ENCODE measurements around the gene TCERG1L. TPM values are rescaled to one million over a fixed set of nuclear protein-coding genes. Genes with fewer than 3 reads are reported as not detected.
"Not testable (repeated sequence)": the region's sequence is repeated elsewhere in the genome, so short reads cannot be mapped to it uniquely, and the experiment has no call there.

TCERG1L gene
- polyA plus RNA-seq, 3 donors = not detected

DNA sequence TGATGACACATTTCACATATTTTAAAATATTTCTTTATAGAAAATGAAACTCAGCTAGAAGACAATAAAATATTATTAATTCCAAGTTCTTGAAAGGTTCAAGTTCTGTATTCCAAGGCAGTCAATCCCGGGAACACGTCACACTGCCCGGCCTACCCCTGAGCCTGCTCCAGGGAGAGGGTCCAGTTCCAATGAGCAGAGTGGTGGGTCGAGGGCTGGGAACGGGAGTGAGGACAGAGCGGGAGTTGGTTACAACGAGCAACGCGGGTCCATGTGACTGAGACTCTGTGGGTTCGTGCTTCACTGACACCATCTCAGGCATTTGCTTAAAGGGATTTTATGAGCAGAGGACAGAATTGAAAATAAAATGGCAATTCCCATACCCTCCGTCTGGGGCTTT, 209.4 kb downstream of the TCERG1L start:
- Histone ChIP-seq H3K4me3 (replicated peaks in 1 of 3; ENCODE audit: low read depth in 2 of 3, low read length in 3 of 3) (no peak overlapping the region), H3K79me2 (ENCODE audit: insufficient read depth, low read length) (no peaks in the 10 kb centered on the region), H4K20me1 (ENCODE audit: insufficient read depth, low read length) (no peaks in the 10 kb centered on the region), H3K27me3 (ENCODE audit: control insufficient read depth in 2 of 2, insufficient read depth in 2 of 2, low read length in 2 of 2) (no peaks in the 10 kb centered on the region), H3K9me3 (replicated peaks in 1 of 2; ENCODE audit: control insufficient read depth in 1 of 2, insufficient read depth in 1 of 2, low read length in 2 of 2) (peaks cover 0 to 8% of the 10 kb centered on the region in 2 donors), H3K27ac (ENCODE audit: low read depth in 1 of 2, low read length in 2 of 2) (no peak overlapping the region), H2AFZ (ENCODE audit: insufficient read depth, low read depth, low read length, poor library complexity, severe bottlenecking) (no peak overlapping the region), H3K4me1 (ENCODE audit: control insufficient read depth in 1 of 2, insufficient read depth in 2 of 2, low read length in 2 of 2) (no peaks in the 10 kb centered on the region), H3K9ac (ENCODE audit: insufficient read depth, low read length, poor library complexity, severe bottlenecking) (no peak overlapping the region), H3K4me2 (replicated peaks; ENCODE audit: extremely low read depth, low read length, poor library complexity, severe bottlenecking) (no peak overlapping the region), H3K36me3 (replicated peaks in 1 of 2; ENCODE audit: control insufficient read depth in 1 of 2, insufficient read depth in 2 of 2, low read length in 2 of 2) (no peaks in the 10 kb centered on the region)
- TF ChIP-seq, protein P1, sequence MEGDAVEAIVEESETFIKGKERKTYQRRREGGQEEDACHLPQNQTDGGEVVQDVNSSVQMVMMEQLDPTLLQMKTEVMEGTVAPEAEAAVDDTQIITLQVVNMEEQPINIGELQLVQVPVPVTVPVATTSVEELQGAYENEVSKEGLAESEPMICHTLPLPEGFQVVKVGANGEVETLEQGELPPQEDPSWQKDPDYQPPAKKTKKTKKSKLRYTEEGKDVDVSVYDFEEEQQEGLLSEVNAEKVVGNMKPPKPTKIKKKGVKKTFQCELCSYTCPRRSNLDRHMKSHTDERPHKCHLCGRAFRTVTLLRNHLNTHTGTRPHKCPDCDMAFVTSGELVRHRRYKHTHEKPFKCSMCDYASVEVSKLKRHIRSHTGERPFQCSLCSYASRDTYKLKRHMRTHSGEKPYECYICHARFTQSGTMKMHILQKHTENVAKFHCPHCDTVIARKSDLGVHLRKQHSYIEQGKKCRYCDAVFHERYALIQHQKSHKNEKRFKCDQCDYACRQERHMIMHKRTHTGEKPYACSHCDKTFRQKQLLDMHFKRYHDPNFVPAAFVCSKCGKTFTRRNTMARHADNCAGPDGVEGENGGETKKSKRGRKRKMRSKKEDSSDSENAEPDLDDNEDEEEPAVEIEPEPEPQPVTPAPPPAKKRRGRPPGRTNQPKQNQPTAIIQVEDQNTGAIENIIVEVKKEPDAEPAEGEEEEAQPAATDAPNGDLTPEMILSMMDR (IDR thresholded peaks at IDR 0.05) = no peak
- Mint-ChIP-seq H3K36me3 (no peaks in the 10 kb centered on the region), H3K4me1 (no peaks in the 10 kb centered on the region), H3K9me3 (peaks cover 2 to 14% (median 10%) of the 10 kb centered on the region in 7 donors), H3K27me3 (ENCODE audit: low read depth in 3 of 3) (peaks cover 0 to 6% (median 4%) of the 10 kb centered on the region in 3 donors), H3K4me3 (no peak overlapping the region), H3K27ac (no peak overlapping the region)
- intact Hi-C loops (cut with micrococcal nuclease) = no loop called here
- 96% methylated on average over 4 of the region's 11 CpGs for WGBS (ENCODE audit: insufficient coverage)
- DNase-seq = no peak

DNA sequence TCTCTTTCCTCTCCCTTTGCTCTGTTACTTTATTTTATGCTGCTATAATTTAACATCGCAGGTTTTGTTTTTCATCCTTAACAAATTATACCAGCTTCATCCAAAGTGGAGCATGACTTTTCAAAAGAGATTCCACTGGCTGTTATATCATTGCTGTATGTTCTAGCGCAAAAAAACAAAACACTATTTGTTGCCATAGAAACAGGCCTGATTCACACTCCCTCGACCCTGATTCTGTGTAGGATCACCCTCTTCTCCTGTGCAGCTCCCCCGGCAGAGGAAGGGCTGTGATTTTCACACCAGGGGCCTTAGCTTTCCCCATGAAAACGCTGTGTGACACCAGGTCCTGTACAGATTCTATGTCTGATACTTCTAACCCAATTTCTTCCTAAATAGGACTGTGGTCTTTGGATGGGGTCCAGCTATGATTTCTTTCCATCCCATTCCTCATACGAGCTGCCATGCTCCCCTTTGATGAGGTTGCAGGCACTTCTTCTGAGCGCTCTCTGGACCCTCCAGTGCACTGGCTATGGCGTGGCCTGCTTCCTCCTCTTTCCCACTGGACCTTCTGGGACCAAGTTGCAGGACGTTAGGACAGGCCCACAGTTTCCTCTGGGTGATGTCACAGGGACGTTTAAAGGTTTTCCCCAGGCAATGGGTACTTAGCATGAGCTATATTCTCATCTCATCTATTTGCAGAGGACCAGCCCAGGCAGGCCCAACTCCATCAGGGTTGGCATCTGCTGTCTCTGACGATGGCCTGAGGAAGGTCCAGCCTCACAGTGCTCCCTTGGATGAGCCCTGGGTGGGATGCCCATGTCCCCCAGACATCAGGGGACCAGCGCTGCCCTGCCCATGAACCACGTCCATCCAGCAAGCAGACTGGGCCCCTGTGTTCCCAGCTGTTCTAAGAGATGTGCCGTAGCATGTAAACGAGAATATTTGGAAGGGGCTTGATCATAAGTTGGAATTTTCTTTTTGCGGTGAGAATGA, 210.8 kb downstream of the TCERG1L start:
- 84% methylated on average over 15 of the region's 16 CpGs for WGBS (ENCODE audit: insufficient coverage)
- not testable (repeated sequence) for H3K36me3 ChIP-seq (replicated peaks in 1 of 2; ENCODE audit: control insufficient read depth in 1 of 2, insufficient read depth in 2 of 2, low read length in 2 of 2)

More for the DNA sequence above, 210.8 kb downstream of the TCERG1L start:
- H3K4me1 ChIP-seq (ENCODE audit: control insufficient read depth in 1 of 2, insufficient read depth in 2 of 2, low read length in 2 of 2); H3K4me1 Mint-ChIP-seq; H3K27me3 ChIP-seq (ENCODE audit: control insufficient read depth in 2 of 2, insufficient read depth in 2 of 2, low read length in 2 of 2); DNase-seq; H4K20me1 ChIP-seq (ENCODE audit: insufficient read depth, low read length); H3K9me3 Mint-ChIP-seq; intact Hi-C loops (cut with micrococcal nuclease); H2AFZ ChIP-seq (ENCODE audit: insufficient read depth, low read depth, low read length, poor library complexity, severe bottlenecking); H3K4me3 ChIP-seq (replicated peaks in 1 of 3; ENCODE audit: low read depth in 2 of 3, low read length in 3 of 3); H3K36me3 Mint-ChIP-seq; H3K9ac ChIP-seq (ENCODE audit: insufficient read depth, low read length, poor library complexity, severe bottlenecking); H3K9me3 ChIP-seq (replicated peaks in 1 of 2; ENCODE audit: control insufficient read depth in 1 of 2, insufficient read depth in 1 of 2, low read length in 2 of 2); H3K4me2 ChIP-seq (replicated peaks; ENCODE audit: extremely low read depth, low read length, poor library complexity, severe bottlenecking); H3K27ac Mint-ChIP-seq; H3K4me3 Mint-ChIP-seq; H3K27ac ChIP-seq (ENCODE audit: low read depth in 1 of 2, low read length in 2 of 2); H3K79me2 ChIP-seq (ENCODE audit: insufficient read depth, low read length); H3K27me3 Mint-ChIP-seq (ENCODE audit: low read depth in 3 of 3): not testable (repeated sequence)
